Measurements from ENCODE around the gene DMBX1.

GRCh38 chr1:46467183-46467504 is 22.5 kb upstream of the DMBX1 start:
- TF ChIP-seq CTCF (conservative IDR thresholded peaks at IDR 0.05; ENCODE audit: low read depth, low read length), result no peak
- TF ChIP-seq CHD1 (IDR thresholded peaks at IDR 0.05; ENCODE audit: low read depth, low read length), result no peak
- TF ChIP-seq USF2 (IDR thresholded peaks at IDR 0.05; ENCODE audit: low read depth, low read length), result no peak
- no peak for TF ChIP-seq RFX5 (IDR thresholded peaks at IDR 0.05; ENCODE audit: low read depth, low read length)
- TF ChIP-seq POLR2A (IDR thresholded peaks at IDR 0.05; ENCODE audit: low read depth, low read length), result no peak
- no peak for TF ChIP-seq MXI1 (IDR thresholded peaks at IDR 0.05; ENCODE audit: borderline replicate concordance, low read depth, low read length)
- TF ChIP-seq RCOR1 (IDR thresholded peaks at IDR 0.05; ENCODE audit: insufficient replicate concordance, low read length), result no peak
- no peak for TF ChIP-seq MAZ (IDR thresholded peaks at IDR 0.05; ENCODE audit: borderline replicate concordance, low read depth, low read length)
